ENCODE data around the gene NRM. TPM values are rescaled to one million over a fixed set of nuclear protein-coding genes. Genes with fewer than 3 reads are reported as not detected.
"Not testable (repeated sequence)": the region's sequence is repeated elsewhere in the genome, so short reads cannot be mapped to it uniquely, and the experiment has no call there.

The NRM gene
- total RNA-seq, 1 experiment from 2014 or later, result 7.8 TPM

DNA sequence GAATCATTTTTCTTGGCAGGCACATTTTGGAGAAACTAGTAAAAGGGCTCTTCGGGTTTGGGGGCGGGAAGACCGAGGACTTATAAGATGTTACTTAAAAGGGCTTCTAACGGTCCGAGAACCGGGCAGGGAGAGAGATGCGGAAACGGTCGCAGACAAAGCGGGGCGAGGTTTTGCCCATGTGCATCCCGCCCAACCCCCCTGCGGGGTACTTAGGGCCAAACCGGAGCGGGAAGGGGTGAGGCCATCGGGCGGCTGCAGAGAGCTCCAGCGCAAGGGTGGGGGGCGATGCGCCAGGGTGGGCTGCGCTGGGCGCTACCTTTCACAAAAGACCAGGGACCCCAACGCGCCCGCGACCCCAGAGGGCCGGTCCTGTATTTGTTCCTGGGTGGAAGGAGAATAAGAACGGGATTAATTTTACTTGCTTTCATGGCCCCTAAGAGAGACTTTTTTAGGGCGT is 30.0 kb upstream of the NRM start:
- peak; percentile 69 for DNase-seq (ENCODE audit: low read depth)

DNA sequence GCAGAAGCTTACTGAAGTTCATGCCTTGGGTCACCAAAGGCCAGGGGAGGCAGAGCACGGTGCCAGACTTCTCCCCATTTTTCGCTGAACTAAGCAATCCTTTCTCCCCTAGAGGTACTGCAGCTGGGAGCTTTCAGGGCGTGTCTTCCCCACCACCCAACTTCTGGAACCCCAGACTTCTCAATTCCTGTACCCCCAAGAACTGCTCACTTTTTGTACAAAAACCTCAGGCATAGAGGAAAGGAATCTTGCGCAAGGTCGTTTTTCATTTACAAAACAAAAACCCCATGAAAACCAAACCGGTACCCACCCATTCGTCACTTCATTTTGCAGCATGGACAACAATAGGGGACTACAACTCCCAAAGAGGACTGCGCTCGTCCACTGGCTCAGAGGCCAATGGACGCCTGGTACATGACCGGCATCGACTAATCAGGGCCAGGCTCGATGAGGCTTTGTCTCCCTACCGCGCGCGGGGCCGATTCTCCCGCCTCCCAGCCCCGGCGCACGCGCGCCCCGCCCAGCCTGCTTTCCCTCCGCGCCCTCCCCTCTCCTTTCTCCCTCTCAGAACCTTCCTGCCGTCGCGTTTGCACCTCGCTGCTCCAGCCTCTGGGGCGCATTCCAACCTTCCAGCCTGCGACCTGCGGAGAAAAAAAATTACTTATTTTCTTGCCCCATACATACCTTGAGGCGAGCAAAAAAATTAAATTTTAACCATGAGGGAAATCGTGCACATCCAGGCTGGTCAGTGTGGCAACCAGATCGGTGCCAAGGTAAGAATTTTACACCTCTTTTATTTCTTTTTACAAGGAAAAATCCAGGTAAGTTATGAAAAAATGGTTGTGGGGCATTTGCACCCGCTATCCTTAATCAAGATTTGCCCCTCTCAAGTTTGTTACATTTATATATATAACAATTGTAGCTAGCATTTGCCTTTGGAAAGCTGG is 29.3 kb upstream of the NRM start, which contains the start of gene TUBB:
Gene TUBB (plus strand): TSS at position 562 of the 947 bp plus-strand sequence. CDS start 155 bp downstream, at position 717.
- peak; percentile 100 for DNase-seq (ENCODE audit: low read depth)

DNA sequence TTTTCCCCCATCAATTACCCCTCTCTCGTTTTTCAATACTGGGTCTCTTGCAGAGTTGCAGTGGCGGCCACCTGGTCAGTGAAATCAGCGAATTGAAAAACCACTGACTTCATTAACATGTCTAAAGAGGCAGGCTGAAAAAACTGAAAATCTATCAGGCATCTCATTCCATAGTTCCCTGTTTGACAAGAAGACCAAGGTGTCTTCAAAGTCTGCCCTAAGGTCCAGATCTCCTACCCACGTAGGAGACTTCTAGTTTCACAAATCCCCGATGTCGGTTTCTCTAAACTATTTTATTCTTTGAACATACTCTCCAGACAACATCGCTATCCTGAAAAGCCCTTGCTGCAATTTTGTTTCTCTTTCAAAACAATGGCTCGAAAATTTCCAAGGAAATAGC is 28.6 kb upstream of the NRM start:
- DNase-seq (ENCODE audit: low read depth), result no peak

DNA sequence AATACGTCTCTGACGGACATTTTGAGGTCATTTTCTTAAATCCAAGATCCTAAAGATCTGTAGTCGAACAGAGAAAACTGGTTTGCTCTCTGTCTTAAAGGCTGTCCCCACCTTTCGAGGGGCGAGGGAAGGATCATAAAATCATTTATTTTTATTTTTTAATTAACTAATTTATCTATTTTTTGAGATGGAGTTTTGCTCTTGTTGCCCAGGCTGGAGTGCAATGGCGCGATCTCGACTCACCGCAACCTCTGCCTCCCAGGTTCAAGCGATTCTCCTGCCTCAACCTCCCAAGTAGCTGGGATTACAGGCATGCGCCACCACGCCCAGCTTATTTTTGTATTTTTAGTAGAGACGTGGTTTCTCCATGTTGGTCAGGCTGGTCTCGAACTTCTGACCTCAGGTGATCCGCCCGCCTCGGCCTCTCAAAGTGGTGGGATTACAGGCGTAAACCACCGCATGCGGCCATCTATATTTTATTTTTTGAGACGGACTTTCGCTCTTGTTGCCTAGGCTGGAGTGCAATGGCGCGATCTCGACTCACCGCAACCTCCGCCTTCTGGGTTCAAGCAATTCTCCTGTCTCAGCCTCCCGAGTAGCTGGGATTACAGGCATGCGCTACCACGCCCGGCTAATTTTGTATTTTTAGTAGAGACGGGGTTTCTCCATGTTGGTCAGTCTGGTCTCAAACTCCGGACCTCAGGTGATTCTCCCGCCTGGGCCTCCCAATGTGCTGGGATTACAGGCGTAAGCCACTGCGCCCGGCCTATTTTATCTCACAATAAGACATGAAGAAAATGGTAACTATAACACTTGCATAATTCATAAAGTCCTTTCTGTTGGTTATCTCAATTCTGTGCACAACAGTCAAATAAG is 27.3 kb upstream of the NRM start:
- not testable (repeated sequence) for DNase-seq (ENCODE audit: low read depth)

DNA sequence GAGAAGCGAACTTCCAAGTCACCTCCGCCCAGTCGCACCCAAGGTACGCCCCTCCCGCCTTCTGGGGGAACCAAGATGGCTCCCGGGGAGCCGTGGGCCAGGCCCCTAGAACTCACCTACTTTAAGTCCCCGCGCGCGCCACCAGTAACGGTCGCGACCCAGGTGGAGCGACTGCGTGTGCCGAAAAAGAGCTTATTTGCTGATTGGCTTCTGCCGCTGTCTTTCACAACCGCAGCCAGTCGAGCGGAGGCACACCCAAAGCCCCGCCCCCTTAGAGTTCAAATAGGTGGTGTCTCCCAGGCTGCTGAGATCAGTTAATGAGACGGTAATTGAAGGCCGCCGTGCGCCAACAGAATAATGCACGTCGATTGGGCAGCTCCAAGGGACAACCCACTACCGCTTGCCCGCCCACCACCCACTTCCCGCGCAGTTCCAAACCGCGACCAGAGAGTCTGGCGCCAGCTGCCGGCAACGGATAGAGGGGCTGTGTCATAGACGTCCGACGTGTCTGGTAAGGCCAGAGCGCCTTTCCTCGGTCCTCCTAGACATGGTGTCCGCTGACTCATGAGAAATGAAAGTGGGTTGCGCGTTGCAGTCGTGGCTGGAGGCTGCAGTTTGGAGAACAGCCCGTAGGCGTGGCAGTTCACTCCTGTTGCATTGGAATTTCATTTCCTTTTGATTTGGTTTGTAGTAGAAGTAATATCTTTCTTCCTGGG is 26.5 kb upstream of the NRM start, which contains the start of gene MDC1:
Gene MDC1 (minus strand): TSS at position 153 of the 716 bp plus-strand sequence. CDS start 2,106 bp downstream, outside the sequence.
- peak; percentile 100 for DNase-seq (ENCODE audit: low read depth)

DNA sequence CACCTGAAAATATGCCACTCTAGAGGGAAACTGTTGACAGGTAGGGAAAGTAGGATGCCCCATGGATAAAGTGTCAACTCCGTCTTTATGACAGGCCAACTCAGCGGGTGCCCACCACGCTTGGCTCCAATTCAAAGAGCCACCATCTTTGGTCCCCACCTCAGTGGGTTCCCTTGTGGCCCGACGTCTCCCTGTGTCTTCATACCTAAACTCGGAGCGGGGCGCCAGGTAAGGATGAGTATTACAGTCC is 26.0 kb upstream of the NRM start:
- DNase-seq (ENCODE audit: low read depth), result no peak

DNA sequence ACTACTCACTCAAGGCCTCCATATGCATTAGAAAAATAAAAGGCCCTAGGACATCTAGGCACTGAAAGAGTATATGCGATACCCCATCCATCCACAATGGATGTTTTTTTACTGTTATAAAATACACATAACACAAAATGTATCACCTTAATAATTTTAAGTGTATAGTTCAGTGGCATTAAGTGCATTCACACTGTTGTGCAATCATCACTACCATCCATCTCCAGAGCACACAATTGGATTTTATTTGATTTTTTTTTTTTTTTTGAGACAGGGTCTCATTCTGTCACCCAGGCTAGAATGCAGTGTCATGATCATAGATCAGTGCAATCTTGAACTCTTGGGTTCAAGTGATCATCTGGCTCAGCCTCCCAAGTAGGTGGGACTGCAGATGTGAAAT is 23.5 kb upstream of the NRM start:
- no peak for DNase-seq (ENCODE audit: low read depth)

DNA sequence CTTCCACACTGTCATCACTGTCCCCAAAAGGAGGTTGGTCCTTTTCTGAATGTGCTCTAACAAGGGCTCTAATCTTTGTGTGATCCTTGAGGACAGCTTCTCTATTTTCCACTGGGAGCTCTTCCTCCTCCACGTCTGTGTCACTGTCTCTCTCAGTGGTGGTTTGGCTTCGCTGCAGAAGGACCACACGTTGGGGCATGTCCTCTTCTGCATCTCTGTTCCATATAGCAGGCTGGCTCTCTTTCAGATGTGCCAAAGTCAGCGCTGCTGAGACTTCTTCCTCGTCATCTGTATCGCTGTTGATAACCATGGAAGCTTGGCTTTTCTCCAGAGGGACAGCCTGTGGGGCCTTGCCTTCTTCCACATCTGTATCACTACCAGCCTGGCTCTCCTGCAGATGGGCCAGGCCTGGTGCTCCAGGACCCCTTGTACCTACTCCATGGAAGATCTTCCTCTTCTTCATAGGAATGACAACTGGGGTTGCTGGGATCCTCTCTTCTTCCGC is 21.7 kb upstream of the NRM start:
- DNase-seq (ENCODE audit: low read depth), result no peak

DNA sequence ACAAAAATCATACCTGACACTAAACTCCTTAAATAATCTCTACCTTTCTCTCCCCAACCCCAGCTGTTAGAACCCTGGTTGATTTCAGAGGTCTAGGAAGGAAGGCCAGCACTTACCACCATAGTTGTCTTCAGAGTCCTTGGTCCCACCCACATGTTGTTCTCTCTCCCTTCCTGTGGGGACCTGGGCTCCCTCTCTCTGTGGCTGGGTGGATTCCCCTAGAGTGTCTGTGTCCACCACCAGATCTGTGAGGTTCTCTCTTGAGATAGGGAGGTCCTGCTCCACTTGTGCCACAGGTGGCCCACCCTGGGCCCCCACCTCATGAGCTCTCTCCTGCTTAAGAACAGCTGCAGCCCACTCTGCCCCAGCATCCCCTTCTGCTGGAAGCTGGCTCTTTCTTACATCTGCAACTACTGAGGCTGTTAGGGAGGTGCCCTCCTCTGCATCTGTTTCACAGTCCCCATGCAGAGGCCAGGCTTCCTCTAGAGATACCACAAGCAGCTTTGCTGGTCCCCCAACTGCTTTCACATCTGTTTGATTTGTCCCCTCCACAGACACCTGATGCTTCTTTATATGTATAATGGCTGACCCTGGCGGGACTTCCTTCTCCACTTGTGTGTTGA is 21.1 kb upstream of the NRM start:
- DNase-seq (ENCODE audit: low read depth), result no peak

DNA sequence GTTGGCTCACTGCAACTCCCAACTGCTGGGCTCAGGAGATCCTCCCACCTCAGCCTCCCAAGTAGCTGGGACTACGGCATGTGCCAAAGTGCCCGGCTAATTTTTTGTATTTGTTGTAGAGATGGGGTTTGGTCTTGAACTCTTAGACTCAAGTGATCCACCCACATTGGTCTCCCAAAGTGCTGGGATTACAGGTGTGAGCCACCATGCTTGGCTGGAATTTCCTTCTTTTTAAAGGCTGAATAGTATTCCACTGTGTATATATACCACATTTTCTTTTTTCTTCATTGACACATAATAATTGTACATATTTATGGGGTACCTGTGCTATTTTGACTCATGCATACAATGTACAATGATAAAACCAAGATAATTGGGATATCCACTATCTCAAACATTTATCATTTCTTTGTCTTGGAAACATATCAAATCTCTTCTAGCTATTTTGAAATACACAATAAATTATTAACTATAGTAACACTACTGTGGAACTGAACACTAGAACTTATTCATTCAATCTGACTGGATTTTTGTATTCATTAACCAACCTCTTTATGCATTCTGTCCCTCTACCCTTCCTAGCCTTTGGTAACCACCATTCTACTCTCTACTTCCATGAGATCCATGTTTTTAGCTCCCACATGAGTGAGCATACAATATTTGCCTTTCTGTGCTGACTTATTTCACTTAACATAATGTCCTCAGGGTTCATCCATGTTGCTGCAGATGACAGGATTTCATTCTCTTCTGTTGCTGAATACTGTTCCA is 18.5 kb upstream of the NRM start:
- DNase-seq (ENCODE audit: low read depth), result no peak

DNA sequence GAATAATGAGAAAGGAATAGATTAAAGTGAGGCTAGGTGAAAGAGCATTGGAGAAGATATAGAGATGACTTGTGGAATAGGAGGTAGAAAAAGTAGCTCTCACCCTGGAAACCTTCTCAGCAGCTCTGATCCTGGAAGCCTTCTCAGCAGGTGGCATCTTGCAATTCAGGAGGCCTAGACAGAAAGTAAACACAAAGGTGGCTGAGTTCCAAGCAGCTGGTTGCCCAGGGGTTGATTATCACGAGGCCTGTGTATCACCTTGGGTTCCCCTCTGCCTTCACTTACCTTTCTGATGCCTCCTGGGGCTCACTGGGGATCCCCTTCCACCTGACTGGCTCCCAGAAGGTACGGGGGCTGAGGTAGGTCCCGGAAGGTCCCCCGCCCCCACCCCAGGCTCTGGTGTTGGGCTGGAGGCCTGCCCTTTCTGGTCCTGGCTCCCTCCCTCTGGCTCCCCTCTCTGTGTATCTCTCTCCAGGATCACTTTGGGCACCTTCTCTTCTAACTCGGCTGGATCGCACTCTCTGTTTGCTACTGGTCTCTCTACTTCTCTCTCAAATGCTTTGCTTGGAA is 16.6 kb upstream of the NRM start:
- DNase-seq (ENCODE audit: low read depth), result no peak

DNA sequence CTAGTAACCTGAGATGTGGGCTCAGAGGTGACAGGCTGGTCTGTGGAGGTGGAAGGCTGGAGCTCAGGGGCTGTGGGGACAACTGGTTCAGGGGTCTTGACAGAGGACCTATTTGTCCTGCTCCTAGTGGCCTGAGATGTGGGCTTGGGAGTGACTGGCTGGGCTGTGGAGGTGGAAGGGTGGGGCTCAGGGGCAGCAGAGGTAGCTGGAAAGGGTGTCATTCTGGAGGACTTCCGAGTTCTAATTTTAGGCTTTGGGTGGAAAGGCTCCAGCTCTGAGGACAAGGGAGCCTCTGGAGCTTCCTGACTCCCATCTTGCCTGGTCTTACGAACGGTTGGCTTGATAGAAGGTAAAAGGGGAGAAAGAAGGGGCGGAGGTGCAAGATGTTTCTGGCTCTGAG is 14.8 kb upstream of the NRM start:
- DNase-seq (ENCODE audit: low read depth), result no peak

DNA sequence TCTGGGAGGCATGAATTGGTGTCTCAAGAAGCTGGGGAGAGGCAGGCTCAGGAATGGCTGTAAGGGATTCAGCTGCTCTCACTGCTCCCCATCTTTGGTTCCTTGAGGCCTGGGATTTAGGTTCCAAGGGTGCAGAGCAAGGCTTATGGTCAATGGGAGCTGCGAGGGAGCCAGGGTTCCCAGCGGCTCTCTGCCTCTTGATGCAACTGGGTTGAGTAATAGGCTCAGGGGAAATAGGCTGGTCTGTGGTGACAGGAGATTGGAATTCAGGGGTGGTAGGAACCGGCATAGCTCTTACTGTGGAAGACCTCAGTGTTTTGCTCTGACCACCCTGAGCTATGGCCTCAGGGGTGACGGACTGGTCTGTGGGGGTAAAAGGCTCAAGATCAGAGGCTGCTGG is 13.0 kb upstream of the NRM start:
- no peak for DNase-seq (ENCODE audit: low read depth)

DNA sequence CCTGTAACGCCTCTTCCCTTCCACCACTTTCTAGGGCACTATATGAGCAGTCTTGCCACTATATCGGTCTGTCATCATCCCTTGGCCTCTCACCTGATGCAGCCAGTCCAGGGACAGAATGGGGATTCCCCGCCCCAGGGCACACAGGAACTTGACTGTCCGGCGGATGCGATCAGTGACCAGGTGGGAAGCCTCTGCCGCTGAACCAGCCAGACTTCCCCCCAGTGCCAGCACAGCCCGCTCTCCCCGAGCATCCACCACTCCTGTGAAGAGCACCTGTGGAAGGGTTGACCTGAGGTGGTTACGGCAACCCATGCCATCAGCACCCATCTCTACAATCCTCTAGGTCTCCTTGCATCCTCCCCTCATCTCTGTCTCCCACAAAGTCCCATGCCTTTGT is 12.2 kb upstream of the NRM start:
- DNase-seq (ENCODE audit: low read depth), result no peak

DNA sequence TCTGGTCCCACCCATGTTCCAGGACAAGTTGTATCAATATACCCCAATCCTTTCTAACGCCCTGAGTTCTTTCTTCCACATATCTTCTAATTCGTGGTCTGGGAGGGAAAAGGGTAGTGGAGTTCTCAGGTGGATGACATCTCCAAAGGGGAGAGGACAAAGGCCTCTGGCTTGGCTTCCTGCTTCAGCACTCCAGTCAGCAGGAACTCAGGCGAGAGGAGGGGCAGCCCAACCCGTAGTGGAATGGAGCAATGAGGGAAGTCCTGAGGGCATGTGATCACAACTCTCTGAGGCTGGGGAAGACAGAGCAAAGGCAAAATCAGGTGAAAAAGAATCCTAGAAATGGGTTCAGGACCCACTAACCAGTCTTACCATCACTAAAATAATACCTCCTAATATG is 9.6 kb upstream of the NRM start:
- no peak for DNase-seq (ENCODE audit: low read depth)

DNA sequence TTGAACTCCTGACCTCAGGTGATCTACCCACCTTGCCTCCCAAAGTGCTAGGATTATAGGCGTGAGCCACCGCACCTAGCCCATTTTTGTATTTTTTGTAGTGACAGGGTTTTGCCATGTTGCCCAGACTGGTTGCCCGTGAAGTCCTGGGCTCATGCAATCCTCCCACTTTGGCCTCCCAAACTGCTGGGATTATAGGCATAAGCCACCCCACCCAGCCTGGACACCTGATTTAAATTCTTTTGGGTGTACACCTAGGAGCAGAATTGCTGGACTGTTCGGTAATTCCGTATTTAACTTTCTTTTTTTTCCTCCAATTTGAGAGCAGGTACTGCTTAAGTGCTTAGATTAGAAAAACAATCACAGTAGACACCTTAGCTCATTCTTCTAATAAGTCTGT is 5.6 kb upstream of the NRM start:
- DNase-seq (ENCODE audit: low read depth), result no peak

DNA sequence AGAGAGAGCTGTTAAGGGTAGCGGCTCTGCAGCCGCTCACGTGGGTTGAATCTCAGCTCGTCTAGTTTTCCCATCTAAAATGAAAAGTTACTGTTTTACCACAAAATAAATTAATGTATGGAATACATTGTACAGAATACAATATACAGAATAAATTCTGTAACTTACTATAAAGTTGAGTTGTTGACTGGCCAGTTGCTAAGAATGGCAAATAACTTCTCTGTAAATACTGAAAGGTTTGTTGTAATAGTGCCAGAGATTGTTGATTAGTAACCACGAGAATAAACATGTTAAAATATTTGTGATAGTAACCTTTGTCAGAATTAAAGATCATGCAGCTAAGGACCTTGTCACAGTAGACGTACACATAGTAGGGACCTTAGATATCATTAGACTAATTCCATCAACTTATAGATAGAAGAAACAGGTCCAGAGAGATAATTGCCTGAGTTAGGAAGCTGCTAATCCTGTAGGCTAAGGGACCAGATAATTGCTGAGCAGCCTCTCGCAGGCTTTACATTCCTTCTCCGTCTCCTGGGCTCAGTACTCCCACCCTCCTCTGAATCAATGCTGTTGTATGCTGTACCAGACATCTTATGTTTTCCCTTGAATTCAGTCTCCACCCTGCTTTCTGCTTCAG is 544 bp upstream of the NRM start:
- no peak for DNase-seq (ENCODE audit: low read depth)

DNA sequence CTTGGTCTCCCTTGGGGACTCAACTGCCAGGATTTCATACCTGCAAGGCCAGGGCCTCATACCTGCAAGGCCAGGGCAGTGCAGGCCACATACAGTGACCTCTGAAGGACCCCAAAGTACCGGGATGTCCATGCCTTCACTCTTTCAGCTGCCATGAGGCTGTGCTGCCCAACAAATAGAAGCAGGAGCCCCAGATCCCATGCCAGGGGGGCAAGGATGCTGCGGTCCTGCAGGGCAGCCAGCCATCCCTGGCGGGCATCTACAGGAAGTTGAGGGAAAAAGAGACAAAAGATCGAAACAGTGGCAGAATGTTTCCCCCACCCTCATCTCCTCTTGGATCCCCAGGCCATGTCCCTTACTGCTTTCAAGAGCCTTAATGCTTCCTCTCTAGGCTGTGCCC is 799 bp downstream of the NRM start:
- DNase-seq (ENCODE audit: low read depth), result no peak

DNA sequence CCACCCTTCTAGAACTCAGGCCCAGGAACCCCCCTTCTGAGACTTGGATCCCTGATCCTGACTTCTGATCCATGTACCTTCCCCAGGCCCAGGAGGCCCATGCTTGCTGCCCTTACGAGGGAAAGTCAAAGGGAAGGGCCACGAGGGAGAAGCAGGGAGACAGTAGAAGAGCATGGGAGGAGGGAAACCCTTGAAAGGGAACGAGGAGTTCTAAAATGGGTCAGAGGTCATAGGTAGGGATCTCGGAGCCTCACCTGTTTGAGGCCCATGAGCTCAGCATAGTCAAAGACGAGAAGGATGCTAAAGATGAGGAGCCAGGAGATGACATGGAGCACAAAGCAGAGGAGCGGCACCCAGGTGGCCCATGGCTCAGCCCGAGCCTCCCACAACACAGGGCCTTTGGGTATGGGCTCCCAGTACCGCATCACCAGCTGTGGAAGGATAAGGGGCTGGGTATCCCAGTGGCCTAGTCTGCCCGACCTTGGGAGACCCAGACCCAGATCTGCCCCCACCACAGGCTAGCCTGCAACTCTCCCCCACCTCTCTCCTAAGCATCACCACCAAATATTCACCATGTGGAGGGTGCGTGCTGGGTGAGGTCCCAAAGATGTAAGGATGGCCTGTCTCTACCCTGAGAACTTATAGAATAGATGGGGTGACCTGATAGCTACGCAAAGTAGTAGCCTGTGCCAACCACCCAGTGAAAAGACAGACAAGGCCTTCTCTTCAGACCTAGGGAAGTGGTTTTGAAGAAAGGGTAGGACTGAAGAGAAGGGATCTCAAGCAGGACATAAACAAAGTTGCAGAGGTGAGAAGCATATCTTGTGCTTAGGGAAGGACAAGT is 1.5 kb downstream of the NRM start:
- DNase-seq (ENCODE audit: low read depth), result no peak

Data from Daoy (cell line).